Measurements from ENCODE around the gene FOXP1. TPM values are rescaled to one million over a fixed set of nuclear protein-coding genes. Genes with fewer than 3 reads are reported as not detected.

The FOXP1 gene
- total RNA-seq, 1 experiment from 2014 or later = 58.4 TPM

DNA sequence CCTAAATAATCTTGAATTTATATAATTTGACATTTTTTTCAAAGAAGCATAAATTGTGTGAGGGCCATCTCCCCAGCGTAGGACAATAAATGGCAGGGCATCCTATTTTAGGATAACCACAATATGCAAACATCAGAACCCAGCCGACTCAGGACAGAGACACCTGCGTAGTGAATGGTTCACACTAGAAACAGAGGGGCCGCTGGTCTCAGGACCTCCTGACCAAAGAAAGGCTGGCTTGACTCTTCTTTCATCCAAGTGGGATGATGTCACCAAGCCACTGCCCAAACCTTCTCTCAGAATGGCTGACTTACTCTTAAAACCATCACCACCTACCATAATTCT, 162.1 kb downstream of the FOXP1 start:
- DNase-seq (ENCODE audit: low spot score) = no peak
- no peak for TF ChIP-seq CTCF (conservative IDR thresholded peaks at IDR 0.05; ENCODE audit: low read depth, low read length)
- no peak for TF ChIP-seq EZH2 (IDR thresholded peaks at IDR 0.05; ENCODE audit: borderline replicate concordance, low read depth, low read length, poor library complexity, severe bottlenecking)
- no peak overlapping the region for H3K27ac ChIP-seq (ENCODE audit: low read depth, low read length, poor library complexity, severe bottlenecking)
- H3K9me3 ChIP-seq (ENCODE audit: low read depth, low read length, poor library complexity, severe bottlenecking) = no peaks in the 10 kb centered on the region
- ChIA-PET POLR2A (ENCODE audit: low non-redundant PET) (no interaction called here), CTCF (no interaction called here)
- BruUV-seq (replicated peaks) = no TSS peak
- intact Hi-C loops (cut with micrococcal nuclease; ENCODE audit: unreplicated experiment) = no loop called here
- no peaks in the 10 kb centered on the region for H3K27me3 ChIP-seq (replicated peaks; ENCODE audit: insufficient read depth, low read depth, low read length, poor library complexity)
- no peak overlapping the region for H3K4me3 ChIP-seq (ENCODE audit: low read depth, low read length, poor library complexity, severe bottlenecking)
- H3K4me1 ChIP-seq (ENCODE audit: insufficient read depth, low read length, poor library complexity, severe bottlenecking) = peaks cover 11% of the 10 kb centered on the region
- no peaks in the 10 kb centered on the region for H3K36me3 ChIP-seq (ENCODE audit: insufficient read depth, low read length, poor library complexity, severe bottlenecking)

DNA sequence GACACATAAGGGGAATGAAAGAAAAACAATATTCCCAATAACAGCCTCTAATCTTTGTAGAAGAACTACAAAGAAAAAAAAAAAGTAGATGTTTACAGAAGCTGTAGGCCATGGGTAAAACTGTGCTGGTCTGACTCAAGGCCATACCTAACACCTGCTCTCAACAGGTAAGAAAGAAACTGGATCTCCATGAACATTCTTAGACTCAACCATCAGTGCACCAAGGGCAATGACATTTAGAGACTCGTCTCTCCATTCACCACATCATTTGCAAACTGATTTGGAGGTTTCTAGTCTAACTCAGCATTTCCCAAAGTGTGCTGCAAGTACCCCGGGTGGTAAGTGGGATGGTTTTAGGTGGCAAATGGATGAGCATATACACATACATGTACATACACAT, 164.2 kb downstream of the FOXP1 start:
- CTCF ChIA-PET = no interaction called here
- TF ChIP-seq EZH2 (IDR thresholded peaks at IDR 0.05; ENCODE audit: borderline replicate concordance, low read depth, low read length, poor library complexity, severe bottlenecking) = no peak
- no peak for TF ChIP-seq CTCF (conservative IDR thresholded peaks at IDR 0.05; ENCODE audit: low read depth, low read length)
- Histone ChIP-seq H3K36me3 (ENCODE audit: insufficient read depth, low read length, poor library complexity, severe bottlenecking) (no peaks in the 10 kb centered on the region), H3K4me3 (ENCODE audit: low read depth, low read length, poor library complexity, severe bottlenecking) (no peak overlapping the region), H3K9me3 (ENCODE audit: low read depth, low read length, poor library complexity, severe bottlenecking) (no peaks in the 10 kb centered on the region), H3K27ac (ENCODE audit: low read depth, low read length, poor library complexity, severe bottlenecking) (no peak overlapping the region), H3K4me1 (ENCODE audit: insufficient read depth, low read length, poor library complexity, severe bottlenecking) (peaks cover 11% of the 10 kb centered on the region), H3K27me3 (replicated peaks; ENCODE audit: insufficient read depth, low read depth, low read length, poor library complexity) (no peaks in the 10 kb centered on the region)
- no TSS peak for BruUV-seq (replicated peaks)
- DNase-seq (ENCODE audit: low spot score) = no peak
- intact Hi-C loops (cut with micrococcal nuclease; ENCODE audit: unreplicated experiment) = no loop called here
- POLR2A ChIA-PET (ENCODE audit: low non-redundant PET) = no interaction called here

GRCh38 chr3:71417791-71418190, 165.7 kb downstream of the FOXP1 start:
- H3K27ac ChIP-seq (ENCODE audit: low read depth, low read length, poor library complexity, severe bottlenecking) = no peak overlapping the region
- CTCF ChIA-PET = interaction anchor here (0.5 kb wide), 1 partner anchor 49 kb away, joined by 3 read pairs; no protein-coding TSS in a partner anchor
- H3K9me3 ChIP-seq (ENCODE audit: low read depth, low read length, poor library complexity, severe bottlenecking) = no peaks in the 10 kb centered on the region
- H3K4me1 ChIP-seq (ENCODE audit: insufficient read depth, low read length, poor library complexity, severe bottlenecking) = no peaks in the 10 kb centered on the region
- no peak for TF ChIP-seq CTCF (conservative IDR thresholded peaks at IDR 0.05; ENCODE audit: low read depth, low read length)
- no peak for TF ChIP-seq EZH2 (IDR thresholded peaks at IDR 0.05; ENCODE audit: borderline replicate concordance, low read depth, low read length, poor library complexity, severe bottlenecking)
- no peaks in the 10 kb centered on the region for H3K36me3 ChIP-seq (ENCODE audit: insufficient read depth, low read length, poor library complexity, severe bottlenecking)
- no peaks in the 10 kb centered on the region for H3K27me3 ChIP-seq (replicated peaks; ENCODE audit: insufficient read depth, low read depth, low read length, poor library complexity)
- H3K4me3 ChIP-seq (ENCODE audit: low read depth, low read length, poor library complexity, severe bottlenecking) = no peak overlapping the region
- no TSS peak for BruUV-seq (replicated peaks)
- no peak for DNase-seq (ENCODE audit: low spot score)
- intact Hi-C loops (cut with micrococcal nuclease; ENCODE audit: unreplicated experiment) = no loop called here
- POLR2A ChIA-PET (ENCODE audit: low non-redundant PET) = no interaction called here
